ENCODE results near the gene GSK3B.
"Not testable (repeated sequence)": the region's sequence is repeated elsewhere in the genome, so short reads cannot be mapped to it uniquely, and the experiment has no call there.

The GSK3B gene

GRCh38 chr3:120052225-120052624 lies 42.0 kb downstream of the GSK3B start:
- no peak for DNase-seq (ENCODE audit: low read depth)
- no peak for TF ChIP-seq CTCF (IDR thresholded peaks at IDR 0.05; ENCODE audit: insufficient read depth, low read depth, low read length, missing control alignments)

GRCh38 chr3:120051570-120051969 lies 42.7 kb downstream of the GSK3B start:
- not testable (repeated sequence) for H3K4me3 ChIP-seq (ENCODE audit: low read length); DNase-seq (ENCODE audit: low read depth)

More at GRCh38 chr3:120052225-120052624, 42.0 kb downstream of the GSK3B start:
- no peak overlapping the region for H3K4me3 ChIP-seq (ENCODE audit: low read length)

- no peak for TF ChIP-seq CTCF (IDR thresholded peaks at IDR 0.05; ENCODE audit: insufficient read depth, low read depth, low read length, missing control alignments)
- no peak for DNase-seq (ENCODE audit: low read depth)
Observed at GRCh38 chr3:120049881-120050539, 44.2 kb downstream of the GSK3B start.

GRCh38 chr3:120049072-120049471 lies 45.2 kb downstream of the GSK3B start:
- no peak overlapping the region for H3K4me3 ChIP-seq (ENCODE audit: low read length)
- TF ChIP-seq CTCF (IDR thresholded peaks at IDR 0.05; ENCODE audit: insufficient read depth, low read depth, low read length, missing control alignments) = no peak
- no peak for DNase-seq (ENCODE audit: low read depth)

More at GRCh38 chr3:120049881-120050539, 44.2 kb downstream of the GSK3B start:
- no peak overlapping the region for H3K4me3 ChIP-seq (ENCODE audit: low read length)

GRCh38 chr3:120048355-120049041 lies 45.7 kb downstream of the GSK3B start:
- no peak for DNase-seq (ENCODE audit: low read depth)
- TF ChIP-seq CTCF (IDR thresholded peaks at IDR 0.05; ENCODE audit: insufficient read depth, low read depth, low read length, missing control alignments) = no peak
- H3K4me3 ChIP-seq (ENCODE audit: low read length) = no peak overlapping the region

- H3K4me3 ChIP-seq (ENCODE audit: low read length) = no peak overlapping the region
- no peak for DNase-seq (ENCODE audit: low read depth)
- no peak for TF ChIP-seq CTCF (IDR thresholded peaks at IDR 0.05; ENCODE audit: insufficient read depth, low read depth, low read length, missing control alignments)
Observed at GRCh38 chr3:120047686-120048085, 46.6 kb downstream of the GSK3B start.

GRCh38 chr3:120040813-120041377 lies 53.4 kb downstream of the GSK3B start:
- no peak for DNase-seq (ENCODE audit: low read depth)
- no peak for TF ChIP-seq CTCF (IDR thresholded peaks at IDR 0.05; ENCODE audit: insufficient read depth, low read depth, low read length, missing control alignments)
- no peak overlapping the region for H3K4me3 ChIP-seq (ENCODE audit: low read length)
